Measurements from ENCODE around the gene SPI1. TPM values are rescaled to one million over a fixed set of nuclear protein-coding genes. Genes with fewer than 3 reads are reported as not detected.

Gene SPI1
- total RNA-seq, 2 experiments from 2014 or later, result 4.9 to 5.9 TPM

GRCh38 chr11:47380078-47380477, 1.7 kb upstream of the SPI1 start:
- no peak overlapping the region for H3K27ac ChIP-seq (ENCODE audit: low read depth in 1 of 2, low read length in 2 of 2)
- no peaks in the 10 kb centered on the region for H3K27me3 Mint-ChIP-seq
- H3K27me3 ChIP-seq (ENCODE audit: control insufficient read depth in 1 of 2, insufficient read depth in 2 of 2, low read length in 2 of 2), result no peaks in the 10 kb centered on the region
- no peaks in the 10 kb centered on the region for H3K9me3 Mint-ChIP-seq
- TF ChIP-seq CTCF (IDR thresholded peaks at IDR 0.05), result no peak
- H3K36me3 Mint-ChIP-seq (ENCODE audit: low read depth), result no peaks in the 10 kb centered on the region
- ChIA-PET POLR2A (interaction anchor here (1.7 kb wide), 1 partner anchor 11 kb away, joined by 3 read pairs; no protein-coding TSS in a partner anchor), CTCF (no interaction called here)
- ATAC-seq (ENCODE audit: poor library complexity), result no peak
- H3K27ac Mint-ChIP-seq, result no peak overlapping the region
- H3K36me3 ChIP-seq (ENCODE audit: insufficient read depth, low read length), result no peaks in the 10 kb centered on the region
- H3K4me3 Mint-ChIP-seq, result no peak overlapping the region
- no peaks in the 10 kb centered on the region for H3K4me1 Mint-ChIP-seq (ENCODE audit: low read depth)
- H3K4me3 ChIP-seq (ENCODE audit: low read length), result no peak overlapping the region
- DNase-seq, result no peak
- H3K9me3 ChIP-seq (ENCODE audit: control insufficient read depth in 1 of 2, insufficient read depth in 1 of 2, low read length in 2 of 2), result no peaks in the 10 kb centered on the region
- peaks cover 3% of the 10 kb centered on the region for H3K4me1 ChIP-seq (ENCODE audit: insufficient read depth, low read length)
- intact Hi-C loops (cut with DNase I, micrococcal nuclease), result no loop called here

- H3K4me3 Mint-ChIP-seq, result no peak overlapping the region
- no peaks in the 10 kb centered on the region for H3K9me3 Mint-ChIP-seq
- Histone ChIP-seq H3K36me3 (ENCODE audit: insufficient read depth, low read length) (no peaks in the 10 kb centered on the region), H3K27me3 (ENCODE audit: control insufficient read depth in 1 of 2, insufficient read depth in 2 of 2, low read length in 2 of 2) (no peaks in the 10 kb centered on the region), H3K9me3 (ENCODE audit: control insufficient read depth in 1 of 2, insufficient read depth in 1 of 2, low read length in 2 of 2) (no peaks in the 10 kb centered on the region), H3K27ac (ENCODE audit: low read depth in 1 of 2, low read length in 2 of 2) (no peak overlapping the region), H3K4me1 (ENCODE audit: insufficient read depth, low read length) (peaks cover 4% of the 10 kb centered on the region), H3K4me3 (ENCODE audit: low read length) (no peak overlapping the region)
- no peak for TF ChIP-seq CTCF (IDR thresholded peaks at IDR 0.05)
- intact Hi-C loops (cut with DNase I, micrococcal nuclease), result no loop called here
- no peaks in the 10 kb centered on the region for H3K27me3 Mint-ChIP-seq
- POLR2A ChIA-PET, result interaction anchor here (1.5 to 1.7 kb wide), 2 partner anchors 11 to 15 kb away, joined by 3 to 5 read pairs; no protein-coding TSS in a partner anchor
- H3K27ac Mint-ChIP-seq, result no peak overlapping the region
- no peak for ATAC-seq (ENCODE audit: poor library complexity)
- DNase-seq, result no peak
- CTCF ChIA-PET, result no interaction called here
- H3K36me3 Mint-ChIP-seq (ENCODE audit: low read depth), result no peaks in the 10 kb centered on the region
- H3K4me1 Mint-ChIP-seq (ENCODE audit: low read depth), result no peaks in the 10 kb centered on the region
Measured at GRCh38 chr11:47379317-47379716, 970 bp upstream of the SPI1 start.

- H3K27me3 ChIP-seq (ENCODE audit: control insufficient read depth in 1 of 2, insufficient read depth in 2 of 2, low read length in 2 of 2), result no peaks in the 10 kb centered on the region
- H3K4me3 ChIP-seq (ENCODE audit: low read length), result no peak overlapping the region
- H3K9me3 Mint-ChIP-seq, result no peaks in the 10 kb centered on the region
- peaks cover 10% of the 10 kb centered on the region for H3K4me1 ChIP-seq (ENCODE audit: insufficient read depth, low read length)
- H3K4me1 Mint-ChIP-seq (ENCODE audit: low read depth), result no peaks in the 10 kb centered on the region
- no peaks in the 10 kb centered on the region for H3K9me3 ChIP-seq (ENCODE audit: control insufficient read depth in 1 of 2, insufficient read depth in 1 of 2, low read length in 2 of 2)
- H3K36me3 ChIP-seq (ENCODE audit: insufficient read depth, low read length), result no peaks in the 10 kb centered on the region
- ChIA-PET CTCF (no interaction called here), POLR2A (interaction anchor here (1.5 to 1.7 kb wide), 2 partner anchors 12 to 16 kb away, joined by 3 to 5 read pairs; no protein-coding TSS in a partner anchor)
- no peak for ATAC-seq (ENCODE audit: poor library complexity)
- no peak for TF ChIP-seq CTCF (IDR thresholded peaks at IDR 0.05)
- H3K27ac Mint-ChIP-seq, result no peak overlapping the region
- H3K36me3 Mint-ChIP-seq (ENCODE audit: low read depth), result no peaks in the 10 kb centered on the region
- no peak for DNase-seq
- no peaks in the 10 kb centered on the region for H3K27me3 Mint-ChIP-seq
- intact Hi-C loops (cut with DNase I, micrococcal nuclease), result no loop called here
- H3K27ac ChIP-seq (ENCODE audit: low read depth in 1 of 2, low read length in 2 of 2), result no peak overlapping the region
- no peak overlapping the region for H3K4me3 Mint-ChIP-seq
Measured at GRCh38 chr11:47378836-47379170, 456 bp upstream of the SPI1 start.

All from CD4-positive, alpha-beta T cell (primary cell).